ENCODE data around the gene XIST. TPM values are rescaled to one million over a fixed set of nuclear protein-coding genes. Genes with fewer than 3 reads are reported as not detected.

The XIST gene
- total RNA-seq, 6 experiments from 2014 or later, result not detected

- no peaks in the 10 kb centered on the region for H3K9me3 Mint-ChIP-seq
- no peaks in the 10 kb centered on the region for H3K4me1 Mint-ChIP-seq (ENCODE audit: low read depth)
- no peak for DNase-seq
- peaks cover 3% of the 10 kb centered on the region; the same call in 1 of the 2 replicates for H3K27me3 Mint-ChIP-seq (ENCODE audit: insufficient read depth)
- H3K36me3 Mint-ChIP-seq (ENCODE audit: low read depth), result no peaks in the 10 kb centered on the region
- no peak overlapping the region for H3K27ac Mint-ChIP-seq
- no peak for TF ChIP-seq CTCF (IDR thresholded peaks at IDR 0.05)
- H3K4me3 Mint-ChIP-seq, result no peak overlapping the region
Measured at GRCh38 chrX:73830489-73831414, 21.8 kb downstream of the XIST start.

DNA sequence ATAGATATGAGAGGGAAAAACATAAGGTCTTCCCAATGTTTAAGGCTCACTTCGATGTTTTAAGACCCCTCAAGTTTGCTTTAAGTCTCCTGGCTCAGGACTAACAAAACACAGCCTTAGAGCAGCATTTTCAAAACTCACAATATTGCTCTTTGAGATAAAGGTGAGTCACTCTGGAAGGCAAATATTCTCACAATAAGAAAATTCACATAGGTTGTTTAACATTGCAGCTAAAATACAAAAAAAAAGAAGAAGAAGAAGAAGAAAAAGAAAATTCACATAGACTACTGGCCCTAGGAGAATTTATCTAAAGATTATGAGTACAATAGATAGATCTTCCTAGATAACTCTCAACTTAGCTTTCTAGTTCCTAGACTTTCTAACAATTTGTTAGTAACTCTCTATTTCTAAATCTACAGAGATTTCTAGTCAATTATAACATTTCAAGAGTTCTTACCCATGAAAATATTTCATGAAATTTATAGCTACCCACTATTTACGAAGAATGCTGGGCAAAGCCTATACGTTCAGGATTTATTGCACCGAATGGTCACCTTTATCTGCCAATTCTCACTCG is 22.5 kb downstream of the XIST start:
- H3K9me3 Mint-ChIP-seq, result no peaks in the 10 kb centered on the region
- H3K36me3 Mint-ChIP-seq (ENCODE audit: low read depth), result no peaks in the 10 kb centered on the region
- H3K4me1 Mint-ChIP-seq (ENCODE audit: low read depth), result no peaks in the 10 kb centered on the region
- peaks cover 3% of the 10 kb centered on the region; the same call in 1 of the 2 replicates for H3K27me3 Mint-ChIP-seq (ENCODE audit: insufficient read depth)
- no peak overlapping the region for H3K4me3 Mint-ChIP-seq
- no peak for TF ChIP-seq CTCF (IDR thresholded peaks at IDR 0.05)
- no peak overlapping the region for H3K27ac Mint-ChIP-seq
- no peak for DNase-seq

DNA sequence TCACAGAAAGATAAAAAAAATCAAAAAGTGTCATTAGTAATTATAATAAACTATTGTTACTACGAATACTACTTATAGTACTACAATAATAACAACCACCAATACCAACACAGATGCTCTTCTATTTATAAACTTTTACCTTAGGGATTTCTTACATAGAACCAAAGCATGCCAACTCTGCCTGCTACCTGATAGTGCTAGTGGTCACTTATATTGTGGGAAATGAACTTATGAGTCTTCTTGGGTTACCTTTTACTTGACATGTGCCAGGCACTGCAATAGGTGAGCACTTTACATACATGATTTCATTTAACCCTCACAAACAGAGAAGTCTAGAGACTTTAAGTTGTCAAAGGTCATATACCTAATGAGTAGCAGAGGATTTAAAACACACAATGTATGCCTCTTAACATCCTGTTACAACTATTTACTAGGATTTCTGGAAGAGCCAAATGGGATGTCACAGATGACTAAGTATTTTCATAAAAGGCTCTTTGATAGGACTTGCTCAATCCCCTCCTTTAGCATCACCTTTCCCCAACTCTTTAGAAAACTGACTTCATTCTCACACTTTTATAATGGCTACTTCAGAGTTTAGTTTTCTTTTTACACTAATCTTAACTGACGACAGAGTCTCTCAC is 24.3 kb downstream of the XIST start:
- no peak overlapping the region for H3K4me3 Mint-ChIP-seq
- H3K36me3 Mint-ChIP-seq (ENCODE audit: low read depth), result no peaks in the 10 kb centered on the region
- no peak overlapping the region for H3K27ac Mint-ChIP-seq
- peaks cover 3% of the 10 kb centered on the region; the same call in 1 of the 2 replicates for H3K27me3 Mint-ChIP-seq (ENCODE audit: insufficient read depth)
- H3K9me3 Mint-ChIP-seq, result no peaks in the 10 kb centered on the region
- H3K4me1 Mint-ChIP-seq (ENCODE audit: low read depth), result no peaks in the 10 kb centered on the region
- no peak for TF ChIP-seq CTCF (IDR thresholded peaks at IDR 0.05)
- no peak for DNase-seq

- no peaks in the 10 kb centered on the region for H3K4me1 Mint-ChIP-seq (ENCODE audit: low read depth)
- no peaks in the 10 kb centered on the region for H3K9me3 Mint-ChIP-seq
- no peak for DNase-seq
- peaks cover 3% of the 10 kb centered on the region; the same call in 1 of the 2 replicates for H3K27me3 Mint-ChIP-seq (ENCODE audit: insufficient read depth)
- no peak for TF ChIP-seq CTCF (IDR thresholded peaks at IDR 0.05)
- no peak overlapping the region for H3K4me3 Mint-ChIP-seq
- no peak overlapping the region for H3K27ac Mint-ChIP-seq
- no peaks in the 10 kb centered on the region for H3K36me3 Mint-ChIP-seq (ENCODE audit: low read depth)
Measured at GRCh38 chrX:73827406-73827805, 25.1 kb downstream of the XIST start.

DNA sequence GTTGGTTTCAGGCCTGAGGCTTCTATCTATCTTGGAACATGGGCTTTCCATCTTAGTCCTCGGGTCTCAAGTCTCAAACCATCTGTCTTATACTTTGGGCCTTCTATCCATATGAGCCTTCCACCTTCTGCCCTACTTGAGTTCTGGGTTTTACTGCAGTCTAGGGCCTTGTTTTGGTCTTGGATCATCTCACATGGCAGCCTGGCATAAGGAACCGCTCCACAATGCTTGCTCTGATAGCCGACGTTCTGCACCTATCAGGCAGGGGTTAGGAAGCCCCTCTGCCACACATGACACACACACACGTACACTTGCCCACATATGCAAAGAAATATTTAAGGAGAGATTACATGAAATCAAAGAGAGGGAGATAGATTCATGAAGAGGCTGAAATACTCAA is 25.5 kb downstream of the XIST start:
- Mint-ChIP-seq H3K9me3 (no peaks in the 10 kb centered on the region), H3K27ac (no peak overlapping the region), H3K4me3 (no peak overlapping the region), H3K4me1 (ENCODE audit: low read depth) (no peaks in the 10 kb centered on the region), H3K36me3 (ENCODE audit: low read depth) (no peaks in the 10 kb centered on the region), H3K27me3 (ENCODE audit: insufficient read depth) (peaks cover 3% of the 10 kb centered on the region; the same call in 1 of the 2 replicates)
- DNase-seq, result no peak
- no peak for TF ChIP-seq CTCF (IDR thresholded peaks at IDR 0.05)
